HTERT RPE-1 (cell line): ENCODE measurements around the gene SLBP.

Experiments
- in situ Hi-C: fragments of 300-500 bp; cut with MboI; formaldehyde crosslinking; loops from 4 replicates; pipeline ENCODE4 v1.14.3; 2020; ENCODE audit warnings: low sequenced_read_pairs

Gene SLBP

DNA sequence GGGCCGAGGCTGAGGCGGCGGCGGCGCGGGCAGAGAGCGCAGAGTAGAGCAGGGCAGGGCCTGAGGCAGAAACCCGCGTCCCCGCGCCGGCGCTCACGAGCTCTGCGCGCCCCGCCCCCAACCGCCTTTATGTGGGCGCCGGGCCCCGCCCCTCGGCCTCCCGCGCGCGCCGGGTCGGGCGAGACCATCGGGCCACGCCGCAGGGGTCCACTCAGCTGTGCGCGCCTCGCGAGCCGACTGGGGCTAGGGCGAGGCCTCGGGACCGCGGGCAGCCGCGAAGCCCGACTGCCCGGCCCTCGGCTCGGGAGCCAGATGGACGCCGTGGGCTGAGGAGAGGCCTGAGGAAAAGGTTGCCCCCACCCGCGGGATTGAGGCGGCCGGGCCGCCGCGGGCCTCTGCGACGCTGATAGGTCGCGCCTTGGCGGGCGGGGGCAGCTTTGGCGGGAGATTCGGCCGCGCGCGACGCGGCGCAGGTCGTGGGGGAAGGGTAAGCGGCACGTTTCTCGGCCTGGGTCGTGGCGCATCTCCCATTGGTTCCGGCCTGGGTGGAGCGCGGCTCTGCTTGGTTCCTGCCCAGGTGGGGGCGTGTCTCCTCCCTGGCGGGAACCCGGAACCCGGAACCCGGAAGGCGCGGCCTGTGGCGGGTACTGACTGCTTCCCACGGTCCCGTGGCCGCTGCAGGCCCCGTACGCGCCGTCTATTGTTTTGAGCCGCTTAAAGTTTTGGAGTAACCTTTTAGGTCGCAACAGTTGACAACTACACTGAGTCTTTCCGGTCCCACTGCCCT, at the start of gene SLBP:
TSS of gene SLBP (minus strand) at position 104 of the 787 bp plus-strand sequence. CDS start 131 bp downstream, outside the sequence.
- in situ Hi-C loops = no loop called here

- in situ Hi-C loops = no loop called here
Measured at GRCh38 chr4:1761130-1761689, 49.1 kb upstream of the SLBP start.

GRCh38 chr4:1760521-1761071, 48.5 kb upstream of the SLBP start:
- in situ Hi-C loops = no loop called here

- in situ Hi-C loops = no loop called here
Measured at GRCh38 chr4:1759818-1760223, 47.7 kb upstream of the SLBP start.

DNA sequence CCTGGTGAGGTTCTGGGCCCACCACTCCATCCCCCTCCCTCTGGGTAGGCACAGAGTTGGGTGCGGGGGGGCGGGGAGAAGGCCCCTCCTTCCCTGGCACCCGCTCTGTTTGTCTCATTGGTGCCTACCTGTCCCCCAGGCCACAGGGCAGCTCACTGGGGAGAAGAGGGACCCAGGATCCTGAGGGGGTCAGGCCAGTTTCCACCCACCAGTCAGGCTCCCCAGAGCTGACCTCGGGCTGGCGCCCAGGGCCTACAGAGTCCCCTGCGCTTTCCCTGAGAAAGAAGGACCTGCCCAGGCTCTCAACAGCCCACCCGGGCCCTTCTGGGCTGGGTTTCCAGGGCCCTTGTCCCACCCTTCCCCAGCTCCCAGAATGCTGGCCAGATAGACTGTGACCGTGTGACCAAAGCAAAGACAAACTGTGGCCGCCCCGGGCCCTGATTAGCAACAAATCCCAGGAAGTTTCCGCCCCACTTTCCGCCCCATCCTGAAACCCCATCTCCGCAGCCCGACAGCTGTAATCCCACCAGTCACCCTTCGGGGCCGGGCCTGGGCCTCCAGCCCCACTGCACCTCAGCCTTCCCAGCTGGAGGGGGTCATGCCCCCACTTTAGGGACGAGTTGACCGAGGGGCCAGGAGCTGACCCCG, 47.2 kb upstream of the SLBP start:
- in situ Hi-C loops = no loop called here

DNA sequence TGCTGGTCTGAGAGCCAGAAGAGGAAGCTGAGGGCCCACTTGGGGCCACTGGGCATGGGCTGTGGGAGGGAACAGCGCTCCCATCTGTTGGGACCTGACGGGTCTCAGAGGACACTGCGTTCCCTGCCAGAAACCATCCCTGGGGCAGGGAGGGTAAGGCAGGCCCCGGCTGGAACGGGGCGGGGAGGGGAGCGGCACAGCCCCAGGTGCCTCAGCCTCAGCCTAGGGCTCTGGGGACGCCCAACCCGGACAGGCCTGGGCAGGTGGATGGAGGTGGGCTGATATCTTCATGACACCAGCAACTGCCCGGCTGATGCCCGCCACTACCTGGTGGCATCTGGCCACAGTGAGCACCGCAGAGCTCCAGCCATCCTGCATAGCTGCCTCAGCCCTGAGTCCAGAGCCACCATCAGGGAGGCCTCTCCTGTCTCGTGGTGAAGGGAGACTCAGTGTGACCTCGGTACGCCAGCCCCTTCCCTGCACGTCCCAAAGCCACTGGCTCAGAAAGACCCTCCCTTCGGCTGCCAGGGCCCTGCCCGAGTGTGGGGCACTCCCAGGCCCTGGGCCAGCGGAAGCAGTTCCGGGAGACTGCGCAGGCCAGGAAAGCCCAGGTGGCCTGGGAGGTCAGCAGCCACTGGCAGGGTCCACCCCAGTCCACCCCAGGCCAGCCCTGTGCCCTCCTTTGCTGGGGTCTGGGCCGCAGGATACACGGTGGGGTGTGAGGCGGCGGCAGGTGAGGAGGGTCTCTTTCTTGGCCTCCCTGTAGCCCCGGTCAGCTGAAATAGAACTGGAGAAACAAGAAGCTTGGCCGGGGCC, 46.4 kb upstream of the SLBP start:
- in situ Hi-C loops = no loop called here

DNA sequence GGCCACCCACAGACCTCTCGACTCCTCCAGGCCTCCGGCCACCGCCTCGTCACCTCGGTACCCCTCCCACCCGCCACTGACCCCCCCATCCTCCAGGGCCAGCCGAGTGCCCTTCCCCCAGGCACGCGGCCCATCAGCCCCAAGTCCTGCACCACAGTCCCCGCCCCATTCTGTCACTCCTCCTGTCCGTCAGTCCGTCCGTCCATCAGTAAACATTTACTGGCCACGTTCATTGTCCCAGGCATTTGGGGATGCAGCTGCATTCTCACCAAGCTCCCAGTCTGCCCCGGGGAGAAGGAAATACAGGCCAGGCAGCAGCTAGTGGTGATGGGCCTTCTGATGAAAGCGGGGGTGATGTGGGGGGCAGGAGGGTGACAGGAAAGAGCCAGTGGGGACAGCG, 45.7 kb upstream of the SLBP start:
- in situ Hi-C loops = no loop called here

- in situ Hi-C loops = no loop called here
Measured at GRCh38 chr4:1756893-1757779, 45.0 kb upstream of the SLBP start.

- in situ Hi-C loops = no loop called here
Measured at GRCh38 chr4:1756079-1756478, 44.0 kb upstream of the SLBP start.

DNA sequence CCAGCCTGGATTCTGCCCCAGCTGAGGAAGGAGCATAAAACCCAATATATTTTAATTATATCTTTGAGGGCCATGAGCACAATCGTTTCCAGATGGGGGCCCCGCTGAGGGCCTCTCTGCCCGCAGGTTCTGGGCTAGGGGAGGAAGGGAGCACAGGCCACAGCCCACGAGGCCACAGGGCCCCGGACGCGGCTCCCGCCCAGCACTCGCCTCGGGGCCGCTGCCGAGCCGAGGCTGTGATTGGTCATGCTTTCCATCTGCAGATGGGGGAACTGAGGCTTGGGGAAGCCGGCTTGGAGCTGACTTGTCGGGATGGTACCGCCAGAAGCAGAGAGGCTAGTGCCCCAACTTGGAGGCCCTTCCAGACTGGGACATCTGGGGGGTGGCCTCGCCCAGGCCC, 43.2 kb upstream of the SLBP start:
- in situ Hi-C loops = no loop called here

DNA sequence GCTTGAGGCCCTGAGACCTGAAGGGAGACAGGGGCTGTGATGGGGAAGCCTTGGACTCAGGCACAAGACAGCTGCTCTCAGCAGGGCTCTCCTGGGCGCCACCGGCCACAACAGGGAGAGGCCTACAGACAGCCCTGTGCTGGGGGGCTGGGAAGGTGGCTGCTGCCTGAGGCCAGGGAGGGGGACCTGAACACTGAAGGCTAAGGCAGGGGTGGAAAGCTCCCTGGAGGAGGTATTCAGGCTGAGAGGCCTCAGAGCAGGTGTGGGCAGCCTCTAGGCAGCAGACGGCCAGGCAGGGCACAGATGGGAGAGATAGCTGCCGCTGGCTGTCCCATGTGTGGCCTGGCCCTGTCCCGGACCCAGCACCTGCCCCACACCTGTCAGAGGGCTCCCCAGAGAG, 42.2 kb upstream of the SLBP start:
- in situ Hi-C loops = no loop called here

- in situ Hi-C loops = no loop called here
Measured at GRCh38 chr4:1753697-1754311, 41.7 kb upstream of the SLBP start.

GRCh38 chr4:1753294-1753696, 41.2 kb upstream of the SLBP start:
- in situ Hi-C loops = no loop called here

- in situ Hi-C loops = no loop called here
Measured at GRCh38 chr4:1752284-1753041, 40.3 kb upstream of the SLBP start.

DNA sequence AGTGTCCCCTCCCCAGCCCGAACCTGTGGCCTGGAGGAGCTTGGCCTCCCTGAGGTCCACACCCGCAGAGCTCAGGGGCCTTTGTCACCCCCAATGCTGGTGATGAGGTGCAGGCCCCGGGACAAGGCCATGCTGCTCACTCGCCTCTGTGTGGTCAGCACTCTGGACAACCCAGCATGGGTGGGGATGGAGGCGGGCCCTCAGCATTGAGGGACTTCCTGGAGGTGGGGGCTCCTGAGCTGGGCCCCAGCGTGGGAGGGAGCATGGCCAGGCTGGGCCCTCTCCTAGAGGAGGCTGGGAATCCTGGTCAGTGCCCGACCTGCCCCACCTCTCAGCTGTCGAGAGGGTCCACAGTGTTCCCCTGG, 39.8 kb upstream of the SLBP start:
- in situ Hi-C loops = no loop called here

DNA sequence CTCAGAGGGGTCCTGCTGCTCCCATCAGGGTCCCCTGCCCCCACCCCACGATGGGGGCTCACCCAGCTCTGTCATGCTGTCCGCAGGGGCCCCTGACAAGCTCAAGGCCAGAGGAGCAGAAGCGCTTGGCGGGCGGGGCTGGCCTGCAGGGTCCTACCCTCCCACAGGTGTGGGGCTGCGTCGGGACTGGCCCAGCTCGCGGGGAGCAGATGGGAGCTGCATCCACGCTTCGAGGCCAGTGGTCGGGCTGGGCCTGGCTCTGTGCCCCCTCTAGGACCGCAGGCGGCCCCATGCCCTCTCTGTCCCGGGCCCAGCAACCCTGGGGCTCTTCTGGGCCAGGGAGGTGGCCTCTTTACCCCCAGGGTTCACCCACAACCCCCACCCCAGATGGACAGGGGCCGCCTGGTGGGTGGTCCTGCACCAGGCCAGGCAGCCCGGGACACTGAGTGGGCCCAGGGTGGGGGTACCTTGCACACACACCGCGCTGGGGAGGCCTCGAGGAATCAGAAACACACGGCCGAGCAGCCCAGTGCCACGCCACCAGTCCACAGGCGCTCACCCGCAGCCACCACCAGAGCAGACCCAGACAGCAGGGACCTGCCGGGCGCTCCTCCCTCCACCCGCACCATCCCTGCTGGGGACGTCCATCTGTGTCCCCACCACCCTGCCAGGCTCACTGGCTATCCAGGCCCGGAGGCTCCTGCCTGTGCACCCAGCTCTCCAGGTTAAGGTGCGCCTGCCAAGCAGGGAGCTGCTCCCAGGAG, 39.2 kb upstream of the SLBP start:
- in situ Hi-C loops = no loop called here

DNA sequence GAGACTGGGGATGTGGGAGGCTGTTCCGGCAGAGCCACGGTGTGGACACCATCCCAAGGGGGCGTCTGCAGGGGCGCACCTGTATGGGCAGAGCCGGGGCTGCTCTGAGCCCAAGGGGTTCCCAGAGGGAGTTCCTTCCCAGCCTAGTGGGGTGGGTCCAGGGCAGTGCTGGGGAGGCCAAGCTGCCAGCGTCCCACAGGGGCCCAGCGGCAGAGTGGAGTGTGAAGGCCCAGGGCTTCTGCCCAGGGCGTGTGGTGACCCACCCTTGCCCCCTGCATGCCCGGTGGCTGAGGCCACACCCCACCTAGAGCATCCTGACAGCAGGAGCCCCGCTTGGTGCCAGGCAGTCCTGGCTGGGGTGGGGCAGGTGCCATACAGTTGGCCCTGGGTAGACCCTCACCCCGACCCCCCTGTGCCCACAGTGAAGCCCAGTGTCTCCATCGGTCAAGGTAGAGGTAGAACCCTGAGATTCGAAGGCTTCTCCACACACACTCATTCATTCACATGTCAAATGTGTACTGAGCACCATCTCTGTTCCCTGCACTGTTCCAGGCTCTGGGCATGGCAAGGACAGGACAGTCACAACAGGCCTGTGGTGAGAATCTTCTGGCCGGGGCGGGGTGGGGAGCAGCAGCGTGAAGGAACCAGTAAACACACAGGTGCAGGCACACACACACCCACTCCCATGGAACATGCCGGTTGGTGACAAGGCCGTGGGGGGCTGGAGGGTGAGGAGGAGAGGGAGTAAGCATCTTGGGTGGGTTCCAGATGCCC, 38.4 kb upstream of the SLBP start:
- in situ Hi-C loops = no loop called here

- in situ Hi-C loops = no loop called here
Measured at GRCh38 chr4:1749826-1750225, 37.7 kb upstream of the SLBP start.
